ENCODE results near the gene PEF1. TPM values are rescaled to one million over a fixed set of nuclear protein-coding genes. Genes with fewer than 3 reads are reported as not detected.

PEF1 gene
- total RNA-seq, 4 donors from 2014 or later, result 71.3 to 109 (median 88.7) TPM

DNA sequence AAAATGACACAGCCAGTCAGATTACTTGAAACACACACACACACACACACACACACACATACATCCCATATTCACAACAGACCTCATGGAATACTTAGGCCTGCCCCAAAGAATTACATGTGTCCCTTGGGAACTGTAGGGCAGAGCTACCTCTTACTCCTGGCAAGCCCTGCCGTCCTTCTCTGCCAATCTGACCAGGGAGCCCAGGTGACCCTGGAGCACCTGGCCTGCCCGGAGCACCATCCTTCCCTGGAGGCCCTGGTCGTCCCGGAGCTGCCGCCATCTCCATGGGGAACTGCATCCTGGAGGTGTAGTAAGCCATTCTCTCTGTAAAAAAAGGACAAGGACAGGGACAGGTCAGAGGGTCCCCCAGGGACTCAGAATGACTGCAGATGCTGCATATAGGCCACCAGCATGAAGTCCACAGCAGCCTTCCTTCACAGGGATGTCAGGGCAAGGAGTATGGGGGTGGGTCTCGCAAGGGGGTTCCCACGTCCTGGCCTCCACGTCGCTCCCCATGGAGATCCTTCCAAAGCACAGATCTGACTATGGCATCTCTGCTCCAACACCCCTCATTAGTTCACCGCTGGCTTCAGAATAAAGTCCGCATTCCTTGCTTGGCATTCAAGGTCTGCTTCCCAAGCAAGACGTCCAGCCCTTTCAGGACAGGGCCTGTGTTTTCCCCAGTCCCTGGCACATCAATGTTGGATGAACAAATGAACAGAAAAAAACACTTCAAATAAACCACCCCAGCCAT lies 9.2 kb upstream of the PEF1 start:
- no peaks in the 10 kb centered on the region for H3K27me3 ChIP-seq
- H3K27ac ChIP-seq, result no peak overlapping the region
- WGBS, 2 donors (ENCODE audit: low coverage in 1 of 2), result 79 to 82% methylated on average over 2 to 7 of the region's 12 CpGs
- no peak for ATAC-seq
- H3K4me1 ChIP-seq, result peaks cover 0 to 17% (median 0%) of the 10 kb centered on the region in 3 donors
- TF ChIP-seq CTCF (IDR thresholded peaks at IDR 0.05) (no peak), POLR2AphosphoS5 (IDR thresholded peaks at IDR 0.05) (no peak)
- H3K36me3 ChIP-seq, result peaks cover 0 to 72% of the 10 kb centered on the region in 2 donors
- H3K9me3 ChIP-seq, result no peaks in the 10 kb centered on the region
- H3K4me3 ChIP-seq, result no peak overlapping the region

- TF ChIP-seq POLR2AphosphoS5 (IDR thresholded peaks at IDR 0.05), result no peak
- no peak for TF ChIP-seq EP300 (IDR thresholded peaks at IDR 0.05)
- TF ChIP-seq CTCF (IDR thresholded peaks at IDR 0.05), result no peak
- no peak for TF ChIP-seq POLR2A (IDR thresholded peaks at IDR 0.05)
- Histone ChIP-seq H3K36me3 (peaks cover 0 to 63% of the 10 kb centered on the region in 2 donors), H3K27me3 (no peaks in the 10 kb centered on the region), H3K4me3 (no peak overlapping the region), H3K27ac (no peak overlapping the region), H3K4me1 (peaks cover 0 to 17% (median 0%) of the 10 kb centered on the region in 3 donors), H3K9me3 (no peaks in the 10 kb centered on the region)
- no peak for ATAC-seq
- 54 to 67% methylated on average over 2 to 4 of the region's 4 CpGs for whole genome bisulfite sequencing, 2 donors (ENCODE audit: low coverage in 1 of 2)
Measured at GRCh38 chr1:31652891-31653499, 8.3 kb upstream of the PEF1 start.

DNA sequence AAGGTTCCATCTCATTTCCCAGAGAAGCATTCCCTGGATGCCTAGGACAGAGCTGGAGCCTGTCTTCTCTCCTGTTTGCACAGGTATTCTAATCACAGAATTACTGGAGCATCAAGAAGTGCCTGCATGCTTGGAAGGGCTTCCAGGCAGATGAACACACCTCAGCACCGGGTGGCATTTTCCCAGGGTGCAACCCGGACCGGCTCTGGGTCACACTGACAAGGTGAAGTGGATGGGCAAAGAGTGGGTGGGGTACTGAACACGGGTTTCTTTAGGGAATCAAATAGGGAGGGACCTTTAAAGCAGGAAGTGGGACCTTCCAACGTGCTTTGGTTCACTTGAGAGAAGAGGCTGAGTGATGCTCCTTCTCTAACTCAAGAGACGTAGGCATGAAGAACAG lies 7.1 kb upstream of the PEF1 start:
- 17 to 73% methylated on average over 1 to 4 of the region's 6 CpGs for WGBS, 2 donors (ENCODE audit: low coverage in 1 of 2)
- TF ChIP-seq POLR2A (IDR thresholded peaks at IDR 0.05), result no peak
- TF ChIP-seq CTCF (IDR thresholded peaks at IDR 0.05), result no peak
- TF ChIP-seq POLR2AphosphoS5 (IDR thresholded peaks at IDR 0.05), result no peak
- TF ChIP-seq EP300 (IDR thresholded peaks at IDR 0.05), result no peak
- no peaks in the 10 kb centered on the region for H3K9me3 ChIP-seq
- peaks cover 0 to 17% (median 0%) of the 10 kb centered on the region in 3 donors for H3K4me1 ChIP-seq
- H3K36me3 ChIP-seq, result peaks cover 0 to 50% of the 10 kb centered on the region in 2 donors
- no peak for ATAC-seq
- no peak overlapping the region for H3K4me3 ChIP-seq
- H3K27ac ChIP-seq, result peak overlapping the region in 1 of 4 donors; percentile 2
- no peaks in the 10 kb centered on the region for H3K27me3 ChIP-seq

DNA sequence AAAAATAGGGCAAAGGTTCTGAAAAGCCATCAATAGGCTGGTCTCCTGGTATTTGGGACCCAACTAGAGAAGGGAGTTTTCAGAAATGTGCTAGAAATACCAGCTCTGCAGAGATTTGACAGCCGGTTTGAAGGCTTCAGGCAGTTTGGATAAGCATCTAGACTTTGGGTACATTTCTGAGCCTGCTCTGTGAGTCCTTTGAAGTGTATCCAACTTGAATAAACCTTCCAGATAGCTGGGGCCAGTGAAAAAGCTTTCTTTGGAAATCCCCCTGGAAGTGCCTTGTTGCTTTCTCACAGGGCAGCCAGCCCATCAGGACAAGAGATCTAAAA lies 6.4 kb upstream of the PEF1 start:
- ATAC-seq, result no peak
- H3K9me3 ChIP-seq, result no peaks in the 10 kb centered on the region
- H3K4me3 ChIP-seq, result no peak overlapping the region
- no peaks in the 10 kb centered on the region for H3K27me3 ChIP-seq
- H3K27ac ChIP-seq, result peak overlapping the region in 3 of 4 donors; percentile 2 to 29 (median 25)
- peaks cover 0 to 43% of the 10 kb centered on the region in 2 donors for H3K36me3 ChIP-seq
- H3K4me1 ChIP-seq, result peaks cover 0 to 17% (median 0%) of the 10 kb centered on the region in 3 donors
- WGBS, 2 donors (ENCODE audit: low coverage in 1 of 2), result 6% methylated on average over 1 of the region's 1 CpG; no CpG with 5 or more reads in 1 of the 2 donors
- no peak for TF ChIP-seq POLR2A (IDR thresholded peaks at IDR 0.05)
- no peak for TF ChIP-seq CTCF (IDR thresholded peaks at IDR 0.05)
- no peak for TF ChIP-seq POLR2AphosphoS5 (IDR thresholded peaks at IDR 0.05)
- no peak for TF ChIP-seq EP300 (IDR thresholded peaks at IDR 0.05)

Data from gastroesophageal sphincter (tissue), 4 donors.